ENCODE results near the gene PIAS1.
"Not testable (repeated sequence)": the region's sequence is repeated elsewhere in the genome, so short reads cannot be mapped to it uniquely, and the experiment has no call there.

The PIAS1 gene

GRCh38 chr15:68053701-68054627, at the start of gene PIAS1:
Gene PIAS1, plus strand, starts transcription at chr15:68054315. Its CDS starts 12 bp downstream, at chr15:68054327.
- DNase-seq (ENCODE audit: low spot score), result peak; percentile 99

- not testable (repeated sequence) for DNase-seq (ENCODE audit: low spot score)
Observed at GRCh38 chr15:68007642-68008041, 46.5 kb upstream of the PIAS1 start.

DNA sequence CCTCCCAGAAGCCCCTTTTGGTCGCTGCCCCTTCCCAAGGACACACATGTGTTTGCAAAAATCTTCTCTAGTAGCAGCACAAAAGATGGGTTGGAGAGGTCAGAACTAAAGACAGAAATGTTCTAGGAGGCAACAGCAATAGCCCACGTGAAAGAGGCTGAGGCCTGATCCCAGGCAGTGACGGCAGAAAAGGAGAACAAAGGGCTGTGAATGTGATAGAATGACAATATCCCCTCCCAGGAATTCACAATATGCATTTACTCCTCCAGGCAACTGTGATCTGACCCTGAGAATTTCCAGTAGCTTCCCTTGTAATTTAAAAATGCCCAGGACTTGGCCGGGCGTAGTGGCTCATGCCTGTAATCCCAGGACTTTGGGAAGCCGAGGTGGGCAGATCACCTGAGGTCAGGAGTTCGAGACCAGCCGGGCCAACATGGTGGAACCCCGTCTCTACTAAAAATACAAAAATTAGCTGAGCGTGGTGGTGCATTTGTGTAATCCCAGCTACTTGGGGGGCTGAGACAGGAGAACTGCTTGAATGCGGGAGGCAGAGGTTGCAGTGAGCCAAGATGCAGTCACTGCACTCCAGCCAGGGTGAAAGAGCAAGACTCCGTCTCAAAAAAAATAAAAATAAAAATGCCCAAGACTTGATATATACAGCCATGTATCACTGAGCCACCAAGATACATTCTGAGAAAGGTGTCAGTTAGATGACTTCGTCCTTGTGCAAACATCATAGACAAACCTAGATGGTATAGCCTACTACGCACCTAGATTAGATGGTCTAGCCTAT, 43.6 kb upstream of the PIAS1 start:
- no peak for DNase-seq (ENCODE audit: low spot score)

DNA sequence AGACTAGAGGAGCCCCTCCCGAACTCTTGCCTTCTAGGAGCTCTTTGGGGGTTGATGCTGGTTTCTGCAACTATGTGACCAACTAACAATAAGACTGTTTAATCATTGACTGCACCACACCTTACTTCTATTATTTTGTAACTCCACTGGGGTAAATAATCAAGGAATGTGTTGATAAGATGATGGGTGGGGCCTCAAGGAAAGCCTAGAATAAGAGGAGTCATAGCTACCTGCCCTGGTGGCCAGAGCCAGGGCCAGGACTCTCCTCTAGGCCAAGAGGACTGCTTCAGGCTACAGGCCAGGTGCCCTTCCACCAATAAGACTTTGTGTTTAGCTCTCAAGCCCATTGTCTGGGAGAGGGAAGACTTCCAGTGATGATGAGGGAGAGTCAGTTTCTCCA, 41.2 kb upstream of the PIAS1 start:
- DNase-seq (ENCODE audit: low spot score), result no peak

DNA sequence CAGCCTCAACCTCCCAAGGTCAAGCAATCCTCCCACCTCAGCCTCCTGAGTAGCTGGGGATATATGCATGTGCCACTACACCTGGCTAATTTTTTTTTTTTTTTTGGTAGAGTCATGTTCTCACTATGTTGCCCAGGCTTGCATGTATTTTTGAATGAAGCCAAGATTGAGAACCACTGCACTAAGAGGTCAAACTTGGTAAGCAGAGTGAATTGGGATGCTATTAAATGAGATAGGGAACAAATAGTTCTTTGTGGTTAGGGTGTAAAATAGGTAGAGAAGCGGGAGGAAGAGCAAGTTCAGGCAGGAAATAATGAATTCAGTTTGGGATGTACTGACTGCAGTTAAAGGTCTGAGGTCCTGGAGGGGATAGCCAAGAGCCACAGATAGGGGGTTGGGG, 39.9 kb upstream of the PIAS1 start:
- DNase-seq (ENCODE audit: low spot score), result no peak

GRCh38 chr15:68015244-68015643, 38.9 kb upstream of the PIAS1 start:
- no peak for DNase-seq (ENCODE audit: low spot score)

DNA sequence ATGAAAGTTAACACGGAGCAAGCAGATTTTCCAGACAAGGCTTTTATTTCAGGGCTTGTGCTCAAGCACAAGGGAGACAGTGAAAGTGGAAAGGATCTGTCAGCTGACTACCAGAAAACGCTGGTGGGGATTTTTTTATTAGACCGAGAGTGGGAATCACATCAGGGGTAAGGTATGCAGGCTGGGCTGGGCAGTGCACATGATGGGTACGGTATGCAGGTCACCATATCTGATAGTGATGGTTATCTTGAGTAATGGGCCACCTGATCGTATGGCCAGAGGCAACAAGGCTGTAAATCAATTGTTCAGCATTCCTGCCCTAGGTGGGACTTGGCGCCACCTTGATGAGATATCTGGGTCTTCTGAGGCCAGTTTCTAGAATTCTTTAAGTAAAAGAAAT, 36.9 kb upstream of the PIAS1 start:
- DNase-seq (ENCODE audit: low spot score), result no peak

- no peak for DNase-seq (ENCODE audit: low spot score)
Observed at GRCh38 chr15:68018797-68019444, 35.2 kb upstream of the PIAS1 start.

GRCh38 chr15:68019814-68020525, 34.1 kb upstream of the PIAS1 start:
- DNase-seq (ENCODE audit: low spot score), result no peak

DNA sequence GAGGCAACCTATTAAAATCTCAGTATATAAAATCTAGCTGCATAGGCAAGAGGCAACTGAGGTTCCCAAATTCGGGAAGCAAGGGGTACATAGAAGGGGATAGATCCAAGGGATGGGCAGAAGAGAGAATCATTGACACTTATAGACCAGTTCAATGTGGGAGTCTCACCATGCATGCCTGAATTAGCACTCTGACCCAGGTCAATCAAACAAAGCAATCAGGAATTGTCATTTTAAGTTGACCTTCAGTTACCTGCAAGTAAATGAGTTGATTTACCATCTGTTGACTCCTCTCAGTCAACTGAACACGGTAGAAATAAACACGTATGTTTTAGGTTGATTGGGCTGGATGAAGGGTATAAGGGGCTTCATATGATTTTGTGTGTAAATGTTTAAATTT, 33.4 kb upstream of the PIAS1 start:
- DNase-seq (ENCODE audit: low spot score), result no peak

DNA sequence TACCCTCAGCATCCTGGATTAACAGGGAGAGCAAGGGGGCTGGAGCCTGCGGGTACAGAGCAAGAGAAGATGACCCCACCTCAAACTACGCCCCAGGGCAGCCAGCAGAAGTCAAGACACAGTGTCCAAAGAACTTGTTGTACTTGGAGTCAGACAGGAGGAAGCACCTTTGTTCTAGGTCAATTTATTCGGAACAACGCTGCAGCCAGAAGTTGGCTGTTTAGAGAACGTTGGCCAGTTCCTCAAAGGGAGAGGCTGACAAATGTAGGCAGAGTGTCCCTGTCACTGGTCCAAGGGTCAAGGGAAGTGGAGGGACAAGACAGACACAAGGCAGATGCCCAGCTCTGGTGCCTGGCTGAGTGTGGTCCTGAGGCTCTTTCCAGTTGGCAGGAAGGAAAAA, 32.1 kb upstream of the PIAS1 start:
- DNase-seq (ENCODE audit: low spot score), result no peak

DNA sequence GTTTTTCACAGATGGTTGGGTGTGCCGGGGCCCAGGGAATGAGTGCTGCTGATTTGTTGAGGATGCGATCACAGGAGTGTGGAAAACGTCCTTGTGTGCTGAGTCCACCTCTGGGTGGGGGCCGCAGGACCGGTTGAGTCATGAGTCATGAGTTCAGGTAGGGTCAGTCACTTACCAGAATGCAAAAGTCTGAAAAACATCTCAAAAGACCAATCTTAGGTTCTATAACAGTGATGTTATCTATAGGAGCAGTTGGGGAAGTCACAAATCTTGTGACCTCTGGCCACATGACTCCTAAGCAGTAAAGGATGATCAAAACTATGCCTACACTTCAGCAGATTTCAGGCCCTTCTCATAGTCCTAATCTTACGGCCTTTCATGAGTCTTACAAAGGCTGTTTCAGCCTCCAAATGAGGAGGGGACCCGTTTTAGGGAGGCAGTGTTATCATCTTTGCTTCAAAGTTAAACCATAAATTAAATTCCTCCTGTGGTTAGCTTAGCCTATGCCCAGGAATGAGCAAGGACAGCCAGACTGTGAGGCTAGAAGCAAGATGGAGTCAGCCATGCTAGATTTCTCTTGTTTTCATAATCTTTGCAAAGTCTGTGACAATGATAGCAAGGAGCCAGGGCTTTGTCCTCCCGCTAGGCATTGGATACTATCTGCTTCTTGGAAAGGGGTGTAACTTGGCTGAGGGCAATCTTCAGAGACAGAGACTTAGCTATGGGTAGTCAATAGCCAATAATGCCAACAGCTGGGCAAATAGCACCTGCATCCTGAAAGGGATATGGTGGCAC, 30.6 kb upstream of the PIAS1 start:
- DNase-seq (ENCODE audit: low spot score), result no peak

DNA sequence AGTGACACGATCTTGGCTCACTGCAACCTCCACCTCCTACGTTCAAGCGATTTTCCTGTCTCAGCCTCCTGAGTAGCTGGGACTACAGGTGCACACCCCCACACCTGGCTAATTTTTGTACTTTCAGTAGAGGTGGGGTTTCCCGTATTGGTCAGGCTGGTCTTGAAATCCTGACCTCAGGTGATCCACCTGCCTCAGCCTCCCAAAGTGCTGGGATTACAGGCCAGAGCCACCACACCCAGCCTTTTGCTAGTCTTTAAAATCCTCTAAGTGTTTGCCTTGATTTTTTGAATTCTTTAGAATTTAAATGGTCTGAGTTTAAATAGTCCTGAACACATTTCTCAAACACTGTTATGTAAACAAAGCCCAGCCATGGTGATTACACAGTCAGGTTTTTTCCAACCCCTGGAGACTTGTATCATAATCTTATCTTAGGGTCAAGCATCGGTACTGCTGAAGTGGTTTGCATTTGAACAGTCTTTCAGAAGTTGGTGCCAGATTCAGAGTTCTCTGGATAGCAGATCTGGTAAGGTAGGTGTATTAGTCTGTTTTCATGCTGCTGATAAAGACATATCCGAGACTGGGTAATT, 28.2 kb upstream of the PIAS1 start:
- no peak for DNase-seq (ENCODE audit: low spot score)

DNA sequence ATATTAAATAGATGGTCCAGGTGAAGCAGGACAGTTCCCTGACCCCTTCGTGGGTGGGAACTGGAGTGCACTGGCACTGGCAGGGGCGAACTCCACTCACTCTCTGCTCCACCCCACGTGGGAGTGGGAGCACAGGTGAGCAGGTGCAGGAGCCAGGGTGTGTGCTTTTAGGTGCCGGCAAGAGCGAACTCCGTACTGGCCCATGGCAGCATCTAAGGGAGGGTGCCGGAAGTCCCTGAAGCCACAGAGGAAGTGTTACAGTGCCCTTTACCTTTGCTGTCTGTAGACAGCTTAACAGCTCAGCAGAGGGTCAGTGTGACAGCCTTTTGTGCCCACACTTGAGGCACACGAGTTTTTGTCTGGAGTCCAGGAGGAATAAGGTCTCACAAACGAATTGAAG, 26.7 kb upstream of the PIAS1 start:
- no peak for DNase-seq (ENCODE audit: low spot score)

DNA sequence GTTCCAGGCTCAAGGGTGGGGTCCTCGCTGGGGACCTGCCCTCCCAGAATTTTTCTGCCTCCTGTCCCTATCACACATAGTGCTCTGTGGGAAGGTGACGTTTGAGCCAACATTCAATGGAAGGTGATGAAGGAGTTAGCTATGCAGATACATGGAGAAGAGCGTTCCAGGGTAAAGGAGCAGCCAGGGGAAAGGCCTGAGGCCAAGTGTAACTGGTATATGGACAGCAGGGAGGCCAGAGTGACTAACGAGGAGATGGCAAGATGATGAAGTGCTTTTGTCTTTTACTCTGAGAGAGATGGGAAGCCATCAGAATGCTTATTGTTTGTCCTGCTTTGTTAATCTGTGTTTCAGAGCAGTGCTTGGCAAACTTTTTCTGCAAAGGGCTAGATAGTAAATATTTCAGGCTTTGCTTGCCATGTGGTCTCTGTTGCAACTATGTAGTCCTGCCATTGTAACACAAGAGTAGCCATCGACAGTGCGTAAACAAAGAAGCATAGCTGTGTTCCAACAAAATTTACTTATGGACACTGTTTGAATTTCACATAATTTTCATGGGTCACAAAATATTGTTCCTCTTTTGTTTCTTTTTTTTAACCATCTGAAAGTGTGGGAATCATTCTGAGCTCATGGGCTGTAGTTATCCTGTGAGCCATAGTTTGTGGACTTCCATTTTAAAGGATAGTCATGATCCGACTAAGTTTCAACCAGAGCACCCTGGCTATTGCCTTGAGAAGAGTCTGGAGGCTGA, 25.8 kb upstream of the PIAS1 start:
- no peak for DNase-seq (ENCODE audit: low spot score)

DNA sequence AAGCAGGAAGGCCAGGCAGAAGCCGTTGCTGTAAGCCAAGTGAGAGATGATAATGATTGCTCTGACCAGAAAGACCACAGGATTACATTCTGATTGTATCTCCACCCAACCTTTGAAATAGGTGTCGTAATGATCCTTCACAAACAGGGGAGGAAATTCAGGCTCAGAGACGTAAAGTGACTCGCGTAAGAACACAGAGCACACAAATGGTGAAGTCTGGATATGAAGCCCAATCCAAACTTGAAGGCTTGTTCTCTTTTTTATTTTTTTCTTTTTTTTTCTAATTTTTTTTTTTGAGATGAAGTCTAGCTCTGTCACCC, 25.3 kb upstream of the PIAS1 start:
- no peak for DNase-seq (ENCODE audit: low spot score)

- no peak for DNase-seq (ENCODE audit: low spot score)
Observed at GRCh38 chr15:68029959-68030358, 24.2 kb upstream of the PIAS1 start.

DNA sequence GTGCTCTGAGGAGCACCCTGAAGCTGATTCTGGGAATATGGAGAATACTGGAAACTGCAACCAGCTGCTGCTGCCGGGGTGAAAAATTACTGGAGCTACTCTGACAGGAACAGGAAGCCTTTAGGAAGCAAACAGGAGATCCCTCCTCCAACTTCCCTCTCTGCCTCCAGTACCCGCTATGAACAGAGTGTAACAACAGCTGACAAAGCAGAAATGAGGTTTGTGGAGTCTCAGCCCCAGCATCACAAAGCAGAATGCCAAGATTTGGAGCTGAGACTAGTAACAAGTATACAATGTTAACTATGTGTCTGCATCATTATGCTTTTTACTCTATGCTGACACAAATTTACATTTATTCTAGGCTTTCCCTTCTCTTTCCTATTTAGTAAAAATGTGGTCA, 22.7 kb upstream of the PIAS1 start:
- DNase-seq (ENCODE audit: low spot score), result no peak

- no peak for DNase-seq (ENCODE audit: low spot score)
Observed at GRCh38 chr15:68032672-68033071, 21.4 kb upstream of the PIAS1 start.

DNA sequence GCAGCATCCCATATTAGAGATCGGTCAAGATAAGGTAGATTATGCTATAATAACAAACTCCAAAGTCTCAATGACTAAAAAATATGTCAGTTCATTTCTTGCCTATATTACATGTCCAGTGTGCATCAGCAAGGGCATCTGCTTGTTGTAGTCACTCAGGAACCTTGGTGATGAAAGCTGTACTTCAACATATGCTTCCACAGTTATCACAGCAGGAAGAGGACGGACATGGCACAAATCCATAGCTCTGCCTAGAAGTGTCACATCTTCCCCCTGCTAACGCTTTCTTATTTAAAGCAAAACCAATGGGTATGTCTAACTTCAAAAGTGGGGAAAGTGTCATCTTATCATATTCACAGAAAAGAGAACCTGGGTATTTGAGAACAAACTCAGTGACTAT, 20.0 kb upstream of the PIAS1 start:
- no peak for DNase-seq (ENCODE audit: low spot score)
